IPS-NIHi7 (cell line): ENCODE results near the gene NBAS.

ENCODE experiments used
- DNase-seq: peaks from one replicate; pipeline ENCODE4 v3.0.0; 2012; ENCODE audit warnings: mixed read lengths; ENCODE audit errors: extremely low spot score

Gene NBAS

GRCh38 chr2:15560988-15561573, at the start of gene NBAS:
TSS of gene NBAS (minus strand) at chr2:15561334. CDS start at chr2:15561304, 30 bp downstream.
- peak; percentile 87 for DNase-seq

DNA sequence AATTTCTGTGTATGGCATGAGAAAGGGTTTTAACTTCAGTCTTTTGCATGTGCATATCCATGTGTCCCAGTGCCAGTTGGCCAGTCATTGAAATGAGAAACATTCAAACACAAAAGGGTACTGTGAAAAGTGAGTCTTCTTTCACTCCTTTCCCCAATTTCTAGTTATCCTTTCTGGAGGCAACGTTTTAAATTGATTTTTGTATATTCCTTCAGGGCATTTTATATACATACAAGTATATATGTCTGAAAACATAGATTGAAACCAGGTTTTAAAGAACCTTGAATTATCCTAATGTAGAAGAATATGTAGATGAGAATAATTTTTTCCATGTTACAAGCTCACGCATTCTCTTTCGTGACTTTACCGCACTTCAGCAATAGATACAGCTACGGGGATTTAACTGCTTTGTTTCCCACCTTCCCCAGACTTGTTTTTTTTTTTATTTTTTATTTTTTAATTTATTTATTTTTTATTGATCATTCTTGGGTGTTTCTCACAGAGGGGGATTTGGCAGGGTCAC, 49.4 kb upstream of the NBAS start:
- DNase-seq = no peak

DNA sequence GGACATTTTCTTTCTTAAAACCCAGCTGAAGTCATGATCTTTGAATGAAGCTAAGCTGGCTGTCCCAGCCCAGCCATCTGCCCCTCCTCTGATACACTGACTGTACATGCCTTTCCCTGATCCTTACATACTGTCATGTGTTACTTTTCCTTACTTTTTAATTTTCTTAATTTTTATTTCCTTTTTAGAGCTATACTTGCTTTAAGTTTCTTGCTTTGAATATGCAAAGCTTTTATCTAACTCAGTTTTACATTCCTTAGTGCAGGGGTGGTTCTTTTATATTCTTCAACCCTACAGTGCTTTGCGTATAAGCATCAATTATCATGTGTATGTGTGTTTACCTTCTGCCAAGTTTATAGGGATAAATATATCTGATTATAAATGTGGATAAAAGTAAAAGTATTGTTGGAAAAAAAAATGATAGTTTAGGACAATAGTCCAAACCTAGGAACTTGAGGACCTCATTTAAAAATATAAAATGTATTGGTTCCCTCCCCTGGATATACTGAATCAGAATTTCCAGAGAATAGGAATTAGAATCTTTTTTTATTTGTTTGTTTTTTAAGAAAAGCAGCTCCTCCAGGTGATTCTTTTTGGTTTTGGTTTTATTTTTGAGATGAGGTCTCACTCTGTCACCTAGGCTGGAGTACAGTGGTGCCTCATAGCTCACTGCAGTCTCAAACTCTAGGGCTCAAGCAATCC, 48.4 kb upstream of the NBAS start:
- DNase-seq = no peak

GRCh38 chr2:15608392-15608761, 47.2 kb upstream of the NBAS start:
- DNase-seq = no peak

GRCh38 chr2:15607709-15608391, 46.7 kb upstream of the NBAS start:
- no peak for DNase-seq

DNA sequence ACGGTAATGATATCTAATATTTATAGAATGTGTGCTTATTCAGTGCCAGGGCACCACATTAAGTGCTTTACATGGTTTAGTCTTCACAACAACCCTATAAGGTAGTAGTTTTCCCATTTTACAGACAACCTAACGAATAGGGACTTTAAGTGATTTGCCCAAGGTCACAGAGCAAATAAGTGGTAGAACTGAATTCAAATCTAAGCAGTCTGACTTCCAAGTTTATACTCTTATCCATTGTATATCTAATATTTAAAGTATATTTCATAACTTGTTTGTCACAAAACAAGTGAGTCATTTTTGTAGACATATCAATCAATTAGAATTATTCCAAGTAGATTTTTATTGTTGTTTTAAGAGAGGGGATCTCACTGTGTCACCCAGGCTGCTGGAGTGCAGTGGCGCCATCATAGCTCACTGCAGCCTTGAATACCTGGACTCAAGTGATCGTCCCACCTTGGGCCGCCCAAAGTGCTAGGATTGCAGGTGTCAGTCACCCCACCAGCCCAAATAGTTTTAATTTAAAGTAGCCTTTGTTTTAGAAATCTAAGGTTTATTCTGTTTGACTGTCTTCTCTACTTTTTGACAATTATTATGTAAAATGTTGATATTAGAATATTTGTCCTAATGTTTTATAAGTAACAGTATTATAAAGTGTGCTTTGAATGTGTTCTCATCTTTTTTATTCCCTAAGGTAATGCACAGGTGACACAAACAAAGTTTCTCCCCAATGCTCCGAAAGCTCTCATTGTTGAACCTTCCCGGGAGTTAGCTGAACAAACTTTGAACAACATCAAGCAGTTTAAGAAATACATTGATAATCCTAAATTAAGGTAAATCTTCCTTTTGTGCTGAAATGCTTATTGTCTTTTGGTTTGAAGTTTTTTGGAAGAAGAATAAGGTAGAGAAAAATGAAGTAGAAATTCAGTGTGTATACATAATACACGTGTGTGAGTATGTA, 45.6 kb upstream of the NBAS start:
- DNase-seq = no peak

DNA sequence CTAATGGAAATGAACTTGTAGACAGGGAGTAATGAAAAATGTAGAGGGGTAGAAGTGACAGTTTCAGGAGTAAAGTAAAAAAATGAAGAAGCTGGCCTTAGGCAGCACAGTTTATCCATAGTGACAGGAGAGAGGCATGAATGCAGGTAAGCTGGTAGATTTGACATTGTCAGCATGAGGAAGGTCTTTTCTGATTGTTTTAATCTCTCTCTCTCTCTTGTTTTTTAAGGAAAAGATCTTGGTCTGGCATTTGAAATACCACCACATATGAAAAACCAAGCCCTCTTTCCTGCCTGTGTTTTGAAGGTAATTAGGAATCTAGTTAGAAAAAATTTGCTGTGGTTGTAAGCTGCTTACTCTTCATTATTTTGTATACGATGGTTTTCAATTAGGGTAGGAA, 44.6 kb upstream of the NBAS start:
- no peak for DNase-seq

- no peak for DNase-seq
Observed at GRCh38 chr2:15603948-15604347, 42.8 kb upstream of the NBAS start.

GRCh38 chr2:15603044-15603765, 42.1 kb upstream of the NBAS start:
- DNase-seq = no peak

DNA sequence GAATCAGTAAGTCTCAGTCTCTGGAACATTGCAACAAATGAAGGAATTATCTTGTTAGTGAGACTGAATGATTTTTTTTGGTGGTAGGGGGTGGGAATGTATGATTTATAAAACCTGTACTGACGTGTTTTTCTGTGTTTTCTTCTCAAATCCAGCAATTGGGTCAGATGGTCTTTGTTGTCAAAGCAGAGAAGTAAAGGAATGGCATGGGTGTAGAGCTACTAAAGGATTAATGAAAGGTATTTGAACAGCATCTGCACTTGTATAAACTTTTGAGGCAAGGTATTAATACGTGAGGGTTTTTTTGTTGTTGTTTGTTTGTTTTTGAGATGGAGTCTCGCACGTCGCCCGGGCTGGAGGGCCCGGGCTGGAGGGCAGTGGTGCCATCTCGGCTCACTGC, 41.3 kb upstream of the NBAS start:
- no peak for DNase-seq

DNA sequence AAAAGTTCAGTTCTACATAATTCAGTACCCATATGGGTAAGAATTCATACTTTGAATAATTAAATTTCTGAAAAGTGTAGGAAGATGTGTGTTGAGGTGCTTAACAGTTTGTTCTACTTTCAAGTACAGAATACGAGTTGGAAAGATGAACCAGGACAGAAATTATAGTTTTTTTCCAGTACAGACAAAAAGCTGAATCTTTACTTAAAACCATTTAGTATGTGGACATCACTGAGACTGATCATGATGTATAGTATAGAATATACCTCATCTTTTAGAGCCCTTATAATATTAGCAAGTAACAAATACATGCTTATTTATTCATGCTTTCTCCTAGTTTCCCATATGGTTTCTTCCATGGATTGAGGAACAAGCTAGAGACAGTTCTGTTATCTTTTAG, 40.5 kb upstream of the NBAS start:
- DNase-seq = no peak

DNA sequence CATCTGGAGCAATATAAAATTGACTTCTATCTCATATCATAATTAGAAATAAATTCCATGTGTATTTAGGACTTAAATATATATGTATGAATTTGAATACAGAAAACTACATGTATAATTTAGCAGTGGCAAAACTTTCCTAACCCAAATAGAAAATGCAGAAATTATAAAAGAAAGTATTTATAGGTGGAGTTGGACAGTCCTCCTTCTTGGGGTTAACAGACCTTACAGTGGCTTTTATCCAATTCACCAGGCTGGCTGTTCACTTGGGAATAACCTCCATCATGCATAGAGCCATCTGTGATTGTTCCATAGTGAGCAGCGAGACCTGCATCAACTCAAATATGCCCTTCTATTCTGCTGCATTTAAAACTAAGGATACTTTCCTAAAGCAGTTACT, 38.9 kb upstream of the NBAS start:
- DNase-seq = no peak

GRCh38 chr2:15596968-15597367, 35.8 kb upstream of the NBAS start:
- DNase-seq = no peak

GRCh38 chr2:15596350-15596749, 35.2 kb upstream of the NBAS start:
- no peak for DNase-seq

DNA sequence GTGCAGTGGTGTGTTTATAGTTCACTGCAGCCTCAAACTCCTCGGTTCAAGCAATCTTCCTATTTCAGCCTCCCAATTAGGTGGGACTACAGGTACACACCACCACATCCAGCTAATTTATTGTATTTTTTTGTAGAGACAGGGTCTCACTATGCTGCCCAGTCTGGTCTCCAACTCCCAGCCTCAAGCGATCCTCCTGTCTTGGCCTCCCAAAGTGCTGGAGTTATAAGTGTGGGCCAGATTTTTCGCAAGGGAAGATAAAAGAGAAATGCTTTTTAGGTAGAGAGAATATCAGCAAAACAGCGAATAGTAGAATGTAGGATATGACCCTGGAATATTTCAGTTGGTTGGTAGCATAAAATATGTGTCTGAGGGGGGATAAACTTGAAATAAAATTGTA, 34.8 kb upstream of the NBAS start:
- no peak for DNase-seq

DNA sequence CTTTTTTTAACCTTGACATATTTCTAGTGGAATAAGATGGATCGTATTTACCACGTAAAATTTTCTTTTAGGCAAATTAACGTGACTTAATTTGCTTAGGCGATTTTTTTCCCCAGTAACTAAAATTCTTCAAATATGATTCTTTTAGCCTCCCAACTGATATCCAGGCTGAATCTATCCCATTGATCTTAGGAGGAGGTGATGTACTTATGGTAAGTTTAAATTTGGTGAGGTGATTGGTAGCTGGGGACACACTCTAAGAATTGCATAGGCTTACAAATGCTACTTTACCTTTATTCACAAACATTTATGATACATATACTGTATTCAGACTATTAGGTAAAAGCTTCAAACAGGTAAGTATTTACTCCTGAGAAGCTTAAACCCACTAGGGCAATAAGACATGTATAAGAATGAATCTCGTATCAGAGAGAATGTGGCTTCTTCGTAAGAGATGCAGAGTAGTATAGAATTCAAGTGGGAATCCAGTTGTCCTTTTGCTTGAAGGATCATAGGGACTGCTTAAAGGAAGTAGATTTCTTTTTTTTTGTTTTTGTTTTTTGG, 34.3 kb upstream of the NBAS start:
- DNase-seq = no peak

GRCh38 chr2:15594291-15595256, 33.4 kb upstream of the NBAS start:
- no peak for DNase-seq

- no peak for DNase-seq
Observed at GRCh38 chr2:15593327-15593705, 32.2 kb upstream of the NBAS start.

DNA sequence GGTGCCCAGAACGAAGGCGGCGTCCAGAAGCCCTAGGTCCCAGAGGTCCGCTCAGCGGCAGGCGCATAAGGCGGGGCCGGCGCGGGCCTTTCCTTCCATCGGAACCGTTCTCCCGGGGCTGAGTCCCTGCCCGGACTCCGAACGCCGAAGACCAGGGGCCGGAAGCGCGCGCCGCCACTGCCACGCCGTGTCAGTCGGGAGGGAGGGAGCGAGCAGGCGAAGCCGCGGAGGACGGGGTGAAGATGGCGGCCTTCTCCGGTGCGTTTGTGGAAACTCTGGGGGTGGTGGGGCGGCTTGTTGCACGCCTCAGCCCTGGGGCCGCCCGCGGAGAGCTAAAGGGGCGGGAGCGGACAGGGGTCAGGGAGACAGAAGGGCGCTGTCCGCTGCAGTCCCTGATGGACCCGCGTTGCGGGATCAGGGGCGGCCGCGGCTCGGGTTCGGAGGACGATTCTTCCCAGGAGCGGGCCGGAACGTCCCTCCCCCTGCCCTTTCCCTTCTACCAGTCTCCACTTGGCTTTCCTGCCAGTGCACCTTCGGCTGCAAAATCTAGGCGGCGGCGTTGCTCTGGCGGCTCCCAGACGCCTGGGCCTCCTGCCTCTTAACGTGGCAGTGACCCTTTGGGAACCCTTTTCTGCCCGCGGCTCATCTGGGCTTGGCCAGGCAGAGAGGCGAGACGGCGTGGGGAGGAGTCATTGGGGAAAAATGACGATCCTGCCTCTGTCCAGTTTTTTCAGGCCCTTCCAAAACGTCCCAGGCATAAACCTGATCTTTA, 30.7 kb upstream of the NBAS start, which contains the start of gene DDX1:
DDX1 (plus strand) TSS at position 177 of the 772 bp plus-strand sequence; CDS start at position 243, 66 bp downstream.
- peak; percentile 90 for DNase-seq
